ENCODE data around the gene SLC22A4. TPM values are rescaled to one million over a fixed set of nuclear protein-coding genes. Genes with fewer than 3 reads are reported as not detected.

SLC22A4 gene
- total and polyA plus RNA-seq, 9 donors = 2.7 to 4.5 (median 2.9) TPM

- 0% methylated on average over 2 of the region's 8 CpGs for WGBS (ENCODE audit: insufficient coverage)
- peaks cover 27% of the 10 kb centered on the region for H3K4me1 ChIP-seq (ENCODE audit: control insufficient read depth, insufficient read depth, low read length)
These were observed 94.3 kb downstream of the SLC22A4 start for GRCh38 chr5:132388244-132389050.

DNA sequence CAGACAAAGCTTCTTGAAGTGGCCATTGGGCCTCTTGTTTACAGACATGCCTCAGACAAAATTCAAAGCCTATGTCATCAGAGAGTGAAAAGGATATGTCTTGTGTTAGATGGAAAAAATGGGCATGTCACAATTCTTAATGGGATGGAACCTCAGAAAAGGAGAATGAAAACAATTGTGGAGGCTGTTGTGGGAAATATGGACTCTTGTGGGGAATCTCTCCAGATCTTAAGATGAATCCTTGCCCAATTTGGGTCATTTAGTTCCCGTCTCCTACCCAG, 94.8 kb downstream of the SLC22A4 start:
- Histone ChIP-seq H3K4me3 (ENCODE audit: low read length) (no peak overlapping the region), H3K36me3 (ENCODE audit: control insufficient read depth, insufficient read depth, low read length) (peaks cover 37% of the 10 kb centered on the region), H3K9me3 (replicated peaks; ENCODE audit: control insufficient read depth, low read depth, low read length) (no peaks in the 10 kb centered on the region), H3K4me1 (ENCODE audit: control insufficient read depth, insufficient read depth, low read length) (peaks cover 27% of the 10 kb centered on the region), H3K27ac (ENCODE audit: low read length) (peak overlapping the region; percentile 94), H3K27me3 (ENCODE audit: control insufficient read depth, insufficient read depth, low read length) (no peaks in the 10 kb centered on the region)
- whole genome bisulfite sequencing (ENCODE audit: insufficient coverage) = no CpG with 5 or more reads among the region's 1 CpG
- no peak for DNase-seq

More at GRCh38 chr5:132388244-132389050, 94.3 kb downstream of the SLC22A4 start:
- DNase-seq = peak; percentile 87
- no peaks in the 10 kb centered on the region for H3K9me3 ChIP-seq (replicated peaks; ENCODE audit: control insufficient read depth, low read depth, low read length)
- H3K36me3 ChIP-seq (ENCODE audit: control insufficient read depth, insufficient read depth, low read length) = peaks cover 32% of the 10 kb centered on the region
- peak overlapping the region; percentile 94 for H3K27ac ChIP-seq (ENCODE audit: low read length)
- no peaks in the 10 kb centered on the region for H3K27me3 ChIP-seq (ENCODE audit: control insufficient read depth, insufficient read depth, low read length)
- H3K4me3 ChIP-seq (ENCODE audit: low read length) = no peak overlapping the region

DNA sequence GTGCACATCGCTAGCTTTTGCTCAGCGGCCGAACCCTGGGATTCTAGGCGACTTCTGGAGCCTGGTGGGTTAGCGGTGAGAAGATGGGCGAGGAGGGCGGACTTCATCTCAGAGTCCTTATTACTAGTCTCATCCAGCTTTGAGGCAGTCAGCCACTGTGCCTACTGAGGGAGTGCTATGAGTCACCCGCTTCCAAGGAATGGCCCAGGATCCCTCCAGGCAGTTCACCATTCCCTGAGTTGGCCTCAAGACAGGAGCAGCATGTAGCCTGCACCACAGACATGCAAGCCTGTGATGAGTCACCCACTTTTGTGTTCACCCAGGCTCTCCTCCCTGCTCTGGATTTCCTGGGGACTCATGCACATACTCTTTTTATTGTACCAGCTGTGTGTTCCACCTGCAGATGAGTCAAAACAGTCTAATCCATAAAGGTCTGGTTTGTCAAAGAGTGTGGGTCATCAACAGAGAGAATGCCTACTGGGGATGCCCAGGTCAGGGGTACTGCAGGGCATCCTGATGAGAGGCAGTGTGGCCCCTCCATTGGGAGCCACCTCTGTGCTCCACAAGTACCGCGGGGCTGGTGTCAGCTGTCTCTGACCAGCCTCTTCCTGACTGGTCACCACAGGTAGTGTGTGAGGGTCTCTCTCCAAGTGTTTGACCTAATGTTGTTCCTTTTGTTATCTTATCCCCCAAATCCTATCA, 95.5 kb downstream of the SLC22A4 start:
- WGBS (ENCODE audit: insufficient coverage) = 91% methylated on average over 8 of the region's 10 CpGs
- H3K4me3 ChIP-seq (ENCODE audit: low read length) = no peak overlapping the region
- DNase-seq = no peak
- H3K27ac ChIP-seq (ENCODE audit: low read length) = peak overlapping the region; percentile 94
- no peaks in the 10 kb centered on the region for H3K27me3 ChIP-seq (ENCODE audit: control insufficient read depth, insufficient read depth, low read length)
- peaks cover 37% of the 10 kb centered on the region for H3K36me3 ChIP-seq (ENCODE audit: control insufficient read depth, insufficient read depth, low read length)
- no peaks in the 10 kb centered on the region for H3K9me3 ChIP-seq (replicated peaks; ENCODE audit: control insufficient read depth, low read depth, low read length)
- peaks cover 27% of the 10 kb centered on the region for H3K4me1 ChIP-seq (ENCODE audit: control insufficient read depth, insufficient read depth, low read length)

GRCh38 chr5:132391247-132391646, 97.1 kb downstream of the SLC22A4 start:
- DNase-seq = no peak
- WGBS (ENCODE audit: insufficient coverage) = 83% methylated on average over 1 of the region's 5 CpGs
- no peaks in the 10 kb centered on the region for H3K9me3 ChIP-seq (replicated peaks; ENCODE audit: control insufficient read depth, low read depth, low read length)
- peaks cover 41% of the 10 kb centered on the region for H3K36me3 ChIP-seq (ENCODE audit: control insufficient read depth, insufficient read depth, low read length)
- H3K27me3 ChIP-seq (ENCODE audit: control insufficient read depth, insufficient read depth, low read length) = no peaks in the 10 kb centered on the region
- H3K4me1 ChIP-seq (ENCODE audit: control insufficient read depth, insufficient read depth, low read length) = peaks cover 21% of the 10 kb centered on the region
- no peak overlapping the region for H3K27ac ChIP-seq (ENCODE audit: low read length)
- no peak overlapping the region for H3K4me3 ChIP-seq (ENCODE audit: low read length)

DNA sequence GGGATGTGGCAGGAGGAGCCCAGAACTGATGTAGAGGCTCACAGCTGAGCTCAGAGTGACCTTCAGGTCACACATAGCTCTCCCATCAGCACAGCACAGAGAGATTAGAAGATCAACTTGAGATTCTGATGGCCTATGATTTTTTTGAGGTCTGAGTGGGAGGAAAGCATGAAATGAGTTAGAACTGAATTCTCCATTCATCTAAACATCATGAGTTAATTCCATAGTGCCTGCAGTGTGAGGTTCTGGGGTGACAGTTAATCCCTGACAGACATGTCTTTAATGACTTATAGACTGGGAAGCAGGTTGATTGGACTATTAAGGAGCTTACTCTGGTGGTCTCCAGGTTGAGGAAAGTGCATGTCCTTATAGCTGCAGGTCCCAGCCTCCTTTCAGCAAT, 97.7 kb downstream of the SLC22A4 start:
- DNase-seq = no peak
- Histone ChIP-seq H3K27me3 (ENCODE audit: control insufficient read depth, insufficient read depth, low read length) (no peaks in the 10 kb centered on the region), H3K9me3 (replicated peaks; ENCODE audit: control insufficient read depth, low read depth, low read length) (no peaks in the 10 kb centered on the region), H3K4me3 (ENCODE audit: low read length) (no peak overlapping the region), H3K4me1 (ENCODE audit: control insufficient read depth, insufficient read depth, low read length) (peaks cover 18% of the 10 kb centered on the region), H3K27ac (ENCODE audit: low read length) (no peak overlapping the region), H3K36me3 (ENCODE audit: control insufficient read depth, insufficient read depth, low read length) (peaks cover 45% of the 10 kb centered on the region)

- Histone ChIP-seq H3K4me1 (ENCODE audit: control insufficient read depth, insufficient read depth, low read length) (peaks cover 16% of the 10 kb centered on the region), H3K4me3 (ENCODE audit: low read length) (no peak overlapping the region), H3K36me3 (ENCODE audit: control insufficient read depth, insufficient read depth, low read length) (peaks cover 45% of the 10 kb centered on the region), H3K27me3 (ENCODE audit: control insufficient read depth, insufficient read depth, low read length) (no peaks in the 10 kb centered on the region), H3K27ac (ENCODE audit: low read length) (no peak overlapping the region), H3K9me3 (replicated peaks; ENCODE audit: control insufficient read depth, low read depth, low read length) (no peaks in the 10 kb centered on the region)
- DNase-seq = no peak
- 83% methylated on average over 7 of the region's 8 CpGs for WGBS (ENCODE audit: insufficient coverage)
These were observed 98.2 kb downstream of the SLC22A4 start for GRCh38 chr5:132392411-132392810.

- no peak for DNase-seq
- peaks cover 45% of the 10 kb centered on the region for H3K36me3 ChIP-seq (ENCODE audit: control insufficient read depth, insufficient read depth, low read length)
- H3K9me3 ChIP-seq (replicated peaks; ENCODE audit: control insufficient read depth, low read depth, low read length) = no peaks in the 10 kb centered on the region
- H3K4me1 ChIP-seq (ENCODE audit: control insufficient read depth, insufficient read depth, low read length) = peaks cover 9% of the 10 kb centered on the region
- WGBS (ENCODE audit: insufficient coverage) = no CpG with 5 or more reads among the region's 6 CpGs
- no peak overlapping the region for H3K27ac ChIP-seq (ENCODE audit: low read length)
- H3K27me3 ChIP-seq (ENCODE audit: control insufficient read depth, insufficient read depth, low read length) = no peaks in the 10 kb centered on the region
- H3K4me3 ChIP-seq (ENCODE audit: low read length) = no peak overlapping the region
These were observed 99.0 kb downstream of the SLC22A4 start for GRCh38 chr5:132392978-132393825.

Other genes starting within 250 kb of the SLC22A4 start
- gene IL3, start 233.7 kb upstream of the SLC22A4 start, total RNA-seq = not detected
- gene IL3, start 233.7 kb upstream of the SLC22A4 start, polyA plus RNA-seq (ENCODE audit: insufficient read depth in 1 of 8, insufficient read length in 8 of 8, low replicate concordance in 1 of 8) = not detected
- not detected for gene CSF2, start 220.6 kb upstream of the SLC22A4 start, total RNA-seq
- not detected for gene CSF2, start 220.6 kb upstream of the SLC22A4 start, polyA plus RNA-seq (ENCODE audit: insufficient read depth in 1 of 8, insufficient read length in 8 of 8, low replicate concordance in 1 of 8)
- 56.1 TPM for gene P4HA2, start 66.5 kb upstream of the SLC22A4 start, total RNA-seq
- gene P4HA2, start 66.5 kb upstream of the SLC22A4 start, polyA plus RNA-seq (ENCODE audit: insufficient read depth in 1 of 8, insufficient read length in 8 of 8, low replicate concordance in 1 of 8) = 10 to 100 TPM; 40.7 to 71.3 (median 50.3) TPM
- gene PDLIM4, start 36.7 kb upstream of the SLC22A4 start, total RNA-seq = 29.7 TPM
- 10 to 100 TPM; 39.7 to 84.3 (median 61.0) TPM for gene PDLIM4, start 36.7 kb upstream of the SLC22A4 start, polyA plus RNA-seq (ENCODE audit: insufficient read depth in 1 of 8, insufficient read length in 8 of 8, low replicate concordance in 1 of 8)
- gene SLC22A5, start 75.3 kb downstream of the SLC22A4 start, total RNA-seq = 3.7 TPM
- gene SLC22A5, start 75.3 kb downstream of the SLC22A4 start, polyA plus RNA-seq (ENCODE audit: insufficient read depth in 1 of 8, insufficient read length in 8 of 8, low replicate concordance in 1 of 8) = 1 to 10 TPM; 5.7 to 8.9 (median 6.7) TPM
- 3.7 TPM for gene IRF1, start 196.4 kb downstream of the SLC22A4 start, total RNA-seq
- gene IRF1, start 196.4 kb downstream of the SLC22A4 start, polyA plus RNA-seq (ENCODE audit: insufficient read depth in 1 of 8, insufficient read length in 8 of 8, low replicate concordance in 1 of 8) = 10 to 100 TPM in 2 of 8 donors, 1 to 10 TPM in 6; 8.6 to 12.8 (median 9.0) TPM
- gene IL5, start 249.1 kb downstream of the SLC22A4 start, total RNA-seq = not detected
- under 1 TPM in 1 of 8 donors, not detected in 7; 0.45 TPM for gene IL5, start 249.1 kb downstream of the SLC22A4 start, polyA plus RNA-seq (ENCODE audit: insufficient read depth in 1 of 8, insufficient read length in 8 of 8, low replicate concordance in 1 of 8)

Data from muscle of leg (tissue), 11 donors.